ENCODE measurements around the gene PRR14L. TPM values are rescaled to one million over a fixed set of nuclear protein-coding genes. Genes with fewer than 3 reads are reported as not detected.

PRR14L gene
- total RNA-seq, 1 donor from 2014 or later = 74.9 TPM

DNA sequence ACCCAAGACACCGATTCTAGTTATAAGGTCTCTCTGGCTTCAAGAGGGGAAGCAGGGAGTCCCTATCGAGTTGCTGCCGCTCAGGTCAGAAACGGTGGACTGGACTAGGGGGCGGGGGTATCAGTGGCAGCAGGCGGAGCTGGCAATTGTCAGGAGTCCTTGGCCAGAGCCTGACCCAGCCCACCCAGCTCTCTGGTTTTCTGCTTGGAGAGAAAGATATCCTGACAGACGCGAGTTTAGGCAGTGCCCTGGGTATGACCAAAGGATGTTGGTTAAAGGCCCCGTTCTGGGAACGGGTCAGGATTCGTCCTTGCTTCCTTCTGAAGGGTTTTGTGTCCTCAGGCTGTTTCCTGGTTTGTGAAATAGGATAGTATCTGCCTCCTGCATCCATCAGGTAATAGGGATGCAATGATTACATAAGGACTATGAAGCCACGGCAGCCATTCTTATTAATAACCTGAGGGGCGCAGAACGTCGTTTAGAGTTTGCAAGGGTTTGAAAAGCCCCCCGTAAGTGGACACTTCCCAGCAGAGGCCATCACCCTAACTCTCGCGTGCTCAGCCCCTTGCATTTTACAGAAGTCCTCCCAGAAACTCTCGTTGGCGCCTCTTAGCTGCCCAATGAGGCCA lies 3.2 kb upstream of the PRR14L start:
- H3K9me3 Mint-ChIP-seq = no peaks in the 10 kb centered on the region
- no peaks in the 10 kb centered on the region for H3K27me3 Mint-ChIP-seq (ENCODE audit: low read depth)
- no peaks in the 10 kb centered on the region for H3K36me3 Mint-ChIP-seq (ENCODE audit: low read depth)
- peak overlapping the region; percentile 95 for H3K4me3 Mint-ChIP-seq
- DNase-seq (ENCODE audit: low read depth, low spot score) = peak; percentile 48
- peak overlapping the region; percentile 100 for H3K27ac Mint-ChIP-seq (ENCODE audit: unreplicated experiment)
- TF ChIP-seq, protein P1, sequence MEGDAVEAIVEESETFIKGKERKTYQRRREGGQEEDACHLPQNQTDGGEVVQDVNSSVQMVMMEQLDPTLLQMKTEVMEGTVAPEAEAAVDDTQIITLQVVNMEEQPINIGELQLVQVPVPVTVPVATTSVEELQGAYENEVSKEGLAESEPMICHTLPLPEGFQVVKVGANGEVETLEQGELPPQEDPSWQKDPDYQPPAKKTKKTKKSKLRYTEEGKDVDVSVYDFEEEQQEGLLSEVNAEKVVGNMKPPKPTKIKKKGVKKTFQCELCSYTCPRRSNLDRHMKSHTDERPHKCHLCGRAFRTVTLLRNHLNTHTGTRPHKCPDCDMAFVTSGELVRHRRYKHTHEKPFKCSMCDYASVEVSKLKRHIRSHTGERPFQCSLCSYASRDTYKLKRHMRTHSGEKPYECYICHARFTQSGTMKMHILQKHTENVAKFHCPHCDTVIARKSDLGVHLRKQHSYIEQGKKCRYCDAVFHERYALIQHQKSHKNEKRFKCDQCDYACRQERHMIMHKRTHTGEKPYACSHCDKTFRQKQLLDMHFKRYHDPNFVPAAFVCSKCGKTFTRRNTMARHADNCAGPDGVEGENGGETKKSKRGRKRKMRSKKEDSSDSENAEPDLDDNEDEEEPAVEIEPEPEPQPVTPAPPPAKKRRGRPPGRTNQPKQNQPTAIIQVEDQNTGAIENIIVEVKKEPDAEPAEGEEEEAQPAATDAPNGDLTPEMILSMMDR (conservative IDR thresholded peaks at IDR 0.05) = no peak
- peaks cover 54% of the 10 kb centered on the region for H3K4me1 Mint-ChIP-seq

DNA sequence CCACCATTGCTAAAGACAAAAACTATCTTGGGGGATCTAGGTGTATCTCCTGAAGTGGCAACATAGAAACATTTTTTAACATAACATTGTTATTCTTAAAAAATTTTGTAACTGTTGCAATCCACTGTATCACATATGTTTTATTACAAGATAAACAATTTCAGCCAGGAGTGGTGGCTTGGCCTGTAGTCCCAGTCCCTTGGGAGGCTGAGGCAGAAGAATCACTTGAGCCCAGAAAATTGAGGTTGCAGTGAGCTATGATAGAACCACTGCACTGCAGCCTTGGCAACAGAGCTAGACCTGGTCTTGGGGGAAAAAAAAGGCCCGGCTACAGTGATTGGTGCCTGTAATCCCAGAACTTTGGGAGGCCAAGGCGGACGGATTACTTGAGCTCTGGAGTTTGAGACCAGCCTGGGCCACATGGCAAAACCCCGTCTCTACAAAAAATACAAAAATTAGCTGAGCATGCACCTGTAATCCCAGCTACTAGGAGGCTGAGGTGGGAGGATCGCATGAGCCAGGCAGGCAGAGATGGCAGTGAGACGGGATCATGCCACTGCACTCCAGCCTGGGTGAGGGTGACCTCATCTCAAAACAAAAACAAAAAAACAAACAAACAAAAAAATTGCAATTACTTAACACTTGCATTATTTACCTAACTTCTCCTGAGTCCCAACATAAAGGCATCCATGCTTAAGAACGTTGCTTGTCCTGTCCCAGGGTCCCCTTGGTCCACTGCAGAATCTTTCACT lies 2.3 kb upstream of the PRR14L start:
- TF ChIP-seq, protein P1 (conservative IDR thresholded peaks at IDR 0.05) = no peak
- Mint-ChIP-seq H3K4me3 (peak overlapping the region; percentile 95), H3K36me3 (ENCODE audit: low read depth) (no peaks in the 10 kb centered on the region), H3K27me3 (ENCODE audit: low read depth) (no peaks in the 10 kb centered on the region), H3K4me1 (peaks cover 63% of the 10 kb centered on the region), H3K9me3 (no peaks in the 10 kb centered on the region), H3K27ac (ENCODE audit: unreplicated experiment) (peak overlapping the region; percentile 100)
- no peak for DNase-seq (ENCODE audit: low read depth, low spot score)

DNA sequence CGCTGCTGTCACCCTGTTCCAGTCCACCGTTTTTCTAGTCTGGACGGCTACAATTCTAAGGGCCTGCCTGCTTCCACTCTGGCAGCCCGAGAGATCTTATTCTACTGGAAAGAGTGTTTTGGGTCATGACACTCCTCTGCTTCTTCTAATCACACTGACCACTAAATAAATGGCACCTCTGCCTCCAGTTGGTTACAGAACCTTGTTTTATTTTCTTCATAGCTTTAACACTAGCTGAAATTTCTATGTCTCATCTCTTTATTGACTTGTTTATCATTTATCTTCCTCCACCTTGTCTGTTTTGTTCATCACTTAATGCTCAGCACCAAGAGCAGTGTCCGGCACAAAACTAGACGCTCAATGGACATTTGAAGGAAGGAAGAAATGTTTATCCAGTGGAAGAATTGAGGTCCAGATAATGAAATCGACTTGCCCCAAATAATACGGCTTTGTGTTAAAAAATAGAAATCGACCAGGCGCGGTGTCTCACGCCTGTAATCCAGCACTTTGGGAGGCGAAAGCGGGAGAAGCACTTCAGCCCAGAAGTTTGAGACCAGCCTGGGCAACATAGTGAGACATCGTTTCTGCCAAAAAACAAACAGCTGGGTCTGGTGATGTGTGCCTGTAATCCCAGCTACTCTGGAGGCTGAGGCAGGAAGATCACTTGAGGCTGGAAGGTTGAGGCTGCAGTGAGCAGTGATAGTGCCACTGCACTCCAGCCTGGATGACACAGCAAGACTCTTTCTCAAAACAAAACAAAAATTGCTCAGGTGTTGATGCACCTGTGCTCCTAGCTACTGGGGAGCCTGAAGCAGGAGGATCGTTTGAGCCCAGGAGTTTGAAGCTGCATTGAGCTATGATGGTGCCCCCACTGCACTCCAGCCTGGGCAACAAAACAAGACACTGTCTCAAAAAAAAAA lies 693 bp upstream of the PRR14L start:
- peaks cover 63% of the 10 kb centered on the region for H3K4me1 Mint-ChIP-seq

DNA sequence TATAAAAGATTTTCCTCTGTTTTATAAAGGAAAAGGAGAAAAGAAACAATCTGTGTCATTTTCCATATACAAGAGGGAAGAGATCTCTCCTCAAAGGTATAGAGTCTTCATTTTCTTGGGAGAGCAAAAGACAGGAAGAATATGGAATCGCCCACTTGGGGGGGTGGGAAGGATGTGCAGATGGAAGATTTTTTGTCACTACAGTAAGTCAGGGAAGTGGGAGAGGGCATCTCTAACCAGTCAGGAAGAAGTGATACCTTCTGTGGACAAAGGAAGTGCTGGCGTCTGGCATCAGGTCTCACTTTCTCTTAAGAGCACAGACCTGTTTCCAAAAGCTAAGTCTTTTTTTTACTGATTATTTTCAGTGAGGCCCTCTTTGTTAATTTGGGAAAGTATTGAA lies 1.4 kb downstream of the PRR14L start:
- Mint-ChIP-seq H3K9me3 (no peaks in the 10 kb centered on the region), H3K36me3 (ENCODE audit: low read depth) (peaks cover 4% of the 10 kb centered on the region), H3K27me3 (ENCODE audit: low read depth) (no peaks in the 10 kb centered on the region), H3K4me3 (peak overlapping the region; percentile 92), H3K27ac (ENCODE audit: unreplicated experiment) (peak overlapping the region; percentile 38), H3K4me1 (peaks cover 52% of the 10 kb centered on the region)
- TF ChIP-seq, protein P1 (conservative IDR thresholded peaks at IDR 0.05) = no peak
- no peak for DNase-seq (ENCODE audit: low read depth, low spot score)

More for the DNA sequence above, 693 bp upstream of the PRR14L start:
- Mint-ChIP-seq H3K27ac (ENCODE audit: unreplicated experiment) (peak overlapping the region; percentile 75), H3K4me3 (peak overlapping the region; percentile 92), H3K9me3 (no peaks in the 10 kb centered on the region), H3K36me3 (ENCODE audit: low read depth) (no peaks in the 10 kb centered on the region), H3K27me3 (ENCODE audit: low read depth) (no peaks in the 10 kb centered on the region)
- TF ChIP-seq, protein P1 (conservative IDR thresholded peaks at IDR 0.05) = no peak
- no peak for DNase-seq (ENCODE audit: low read depth, low spot score)

DNA sequence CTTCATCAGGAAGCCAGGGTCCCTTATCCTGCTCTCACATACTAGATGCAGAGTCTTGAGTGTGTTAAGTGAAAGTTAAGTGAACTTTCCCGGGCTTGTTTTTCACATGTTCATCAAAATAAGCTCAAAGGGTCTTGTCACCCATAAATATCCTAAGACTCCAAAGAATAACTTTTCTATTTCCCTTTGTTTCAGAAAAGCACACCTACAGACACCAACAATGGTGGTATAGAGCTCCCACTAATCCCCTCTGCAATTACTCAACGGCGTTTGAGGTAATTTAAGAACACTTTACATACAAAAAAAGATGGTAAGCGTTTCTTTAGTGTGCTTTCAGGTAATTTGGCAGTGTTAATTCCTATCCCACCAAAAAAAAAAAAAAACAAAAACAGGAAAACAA lies 2.5 kb downstream of the PRR14L start:
- no peak for DNase-seq (ENCODE audit: low read depth, low spot score)
- H3K9me3 Mint-ChIP-seq = no peaks in the 10 kb centered on the region
- no peaks in the 10 kb centered on the region for H3K27me3 Mint-ChIP-seq (ENCODE audit: low read depth)
- peak overlapping the region; percentile 92 for H3K4me3 Mint-ChIP-seq
- peaks cover 7% of the 10 kb centered on the region for H3K36me3 Mint-ChIP-seq (ENCODE audit: low read depth)
- TF ChIP-seq, protein P1 (conservative IDR thresholded peaks at IDR 0.05) = no peak
- H3K27ac Mint-ChIP-seq (ENCODE audit: unreplicated experiment) = no peak overlapping the region
- H3K4me1 Mint-ChIP-seq = peaks cover 41% of the 10 kb centered on the region

Measured in neural crest cell (in vitro differentiated cells).